ENCODE measurements around the gene DPP3. TPM values are rescaled to one million over a fixed set of nuclear protein-coding genes. Genes with fewer than 3 reads are reported as not detected.

DPP3 gene
- total RNA-seq, 8 experiments from 2014 or later, result 26.3 to 74.9 (median 35.4) TPM

DNA sequence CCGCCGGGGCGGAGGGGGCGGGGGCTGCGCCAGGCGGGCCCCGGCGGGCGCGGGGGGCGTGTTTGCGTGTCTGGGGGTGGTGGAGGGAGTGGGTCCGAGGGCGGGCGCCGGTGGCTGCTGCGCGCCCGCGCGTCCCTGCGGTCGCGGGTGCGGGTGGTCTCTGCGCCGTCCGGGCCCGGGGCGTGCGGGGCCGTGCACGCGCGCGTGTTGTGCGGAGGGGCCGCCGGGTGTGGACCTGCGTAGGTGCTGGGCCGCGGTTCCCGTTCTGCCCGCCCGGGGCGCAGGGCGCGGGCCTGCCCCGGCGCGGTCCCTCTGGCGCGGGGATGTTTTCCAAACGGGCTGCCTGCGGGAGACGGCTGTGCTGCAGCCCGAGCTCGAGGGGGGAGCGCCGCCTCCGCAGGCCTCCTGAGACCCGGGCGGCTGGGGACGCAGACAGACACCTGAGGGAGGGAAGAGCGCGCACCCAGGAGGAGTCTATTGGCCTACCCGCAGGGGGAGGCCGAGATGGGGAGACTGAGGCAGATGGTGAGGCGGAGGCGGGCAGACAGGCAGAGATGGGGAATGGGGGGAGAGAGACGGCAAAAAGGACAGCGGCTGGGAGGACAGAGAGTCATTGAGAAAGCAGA lies 13.1 kb upstream of the DPP3 start:
- 14% methylated on average over 8 of the region's 72 CpGs; no CpG with 5 or more reads in 9 of the 10 experiments for WGBS, 10 experiments
- peak overlapping the region; percentile 75 to 78 for H3K27ac ChIP-seq
- in situ Hi-C loops (cut with MboI; ENCODE audit: low pct_unique_long_range_greater_than_20kb in 2 of 9, low sequenced_read_pairs in 9 of 9, unreplicated experiment in 9 of 9), result no loop called here
- peak; percentile 50 to 68 (median 64) for ATAC-seq (replicated peaks in 6 of 8)
- H3K4me3 ChIP-seq, result peak overlapping the region; percentile 63 to 79 (median 66)
- H3K4me1 ChIP-seq (replicated peaks in 1 of 2), result peaks cover 10 to 17% of the 10 kb centered on the region in 2 donors

DNA sequence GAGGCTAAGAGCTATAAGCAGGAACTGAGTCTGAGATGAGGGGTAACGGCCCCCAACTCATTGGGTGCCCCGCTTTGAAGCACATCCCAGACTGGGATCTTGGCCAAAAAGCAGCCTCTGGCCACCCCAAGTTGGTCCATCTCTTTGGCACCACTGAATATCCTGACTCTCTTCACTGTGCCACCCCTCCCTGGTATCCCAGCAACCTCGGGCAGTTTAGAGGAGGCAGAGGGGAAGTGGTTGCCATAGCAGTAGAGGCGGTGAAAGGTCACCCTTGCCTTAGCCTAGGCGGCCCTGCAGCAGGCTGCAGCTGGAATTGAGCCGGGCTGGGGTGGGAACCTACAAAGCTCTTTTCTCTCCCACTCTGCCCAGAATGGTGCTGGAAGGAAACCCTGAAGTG lies 12.5 kb upstream of the DPP3 start:
- ATAC-seq (replicated peaks in 6 of 8), result peak in 1 of 8 experiments; percentile 3
- Histone ChIP-seq H3K27ac (peak overlapping the region in 1 of 2 donors; percentile 52), H3K4me1 (replicated peaks in 1 of 2) (peaks cover 10 to 17% of the 10 kb centered on the region in 2 donors), H3K4me3 (peak overlapping the region; percentile 63 to 79 (median 66))
- in situ Hi-C loops (cut with MboI; ENCODE audit: low pct_unique_long_range_greater_than_20kb in 2 of 9, low sequenced_read_pairs in 9 of 9, unreplicated experiment in 9 of 9), result no loop called here
- 0 to 45% (median 30%) methylated on average over 1 to 4 of the region's 6 CpGs; no CpG with 5 or more reads in 6 of the 10 experiments for WGBS, 10 experiments

DNA sequence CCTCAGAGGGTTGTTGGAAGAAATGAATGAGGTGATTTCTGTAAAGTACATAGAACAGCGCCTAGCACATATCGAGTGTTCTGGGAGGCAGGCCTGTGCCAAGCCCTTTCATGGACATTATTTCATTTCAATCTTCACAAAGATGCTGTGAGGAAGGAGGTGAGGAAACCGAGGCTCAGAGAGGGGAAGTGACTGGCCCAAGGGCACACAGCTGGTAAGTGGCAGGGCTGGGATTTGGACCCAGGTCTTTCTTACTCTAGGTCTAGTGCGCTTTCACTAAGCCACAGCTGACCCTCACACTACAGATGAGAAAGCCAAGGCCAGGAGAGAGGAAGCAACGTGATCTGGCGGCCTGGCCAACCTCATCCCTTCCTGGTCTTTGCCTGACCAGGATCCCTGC lies 11.5 kb upstream of the DPP3 start:
- Histone ChIP-seq H3K4me1 (replicated peaks in 1 of 2) (peaks cover 10 to 17% of the 10 kb centered on the region in 2 donors), H3K27ac (no peak overlapping the region), H3K4me3 (no peak overlapping the region)
- 79 to 100% (median 100%) methylated on average over 1 to 5 of the region's 6 CpGs; no CpG with 5 or more reads in 1 of the 10 experiments for WGBS, 10 experiments
- in situ Hi-C loops (cut with MboI; ENCODE audit: low pct_unique_long_range_greater_than_20kb in 2 of 9, low sequenced_read_pairs in 9 of 9, unreplicated experiment in 9 of 9), result no loop called here
- no peak for ATAC-seq (replicated peaks in 6 of 8)

DNA sequence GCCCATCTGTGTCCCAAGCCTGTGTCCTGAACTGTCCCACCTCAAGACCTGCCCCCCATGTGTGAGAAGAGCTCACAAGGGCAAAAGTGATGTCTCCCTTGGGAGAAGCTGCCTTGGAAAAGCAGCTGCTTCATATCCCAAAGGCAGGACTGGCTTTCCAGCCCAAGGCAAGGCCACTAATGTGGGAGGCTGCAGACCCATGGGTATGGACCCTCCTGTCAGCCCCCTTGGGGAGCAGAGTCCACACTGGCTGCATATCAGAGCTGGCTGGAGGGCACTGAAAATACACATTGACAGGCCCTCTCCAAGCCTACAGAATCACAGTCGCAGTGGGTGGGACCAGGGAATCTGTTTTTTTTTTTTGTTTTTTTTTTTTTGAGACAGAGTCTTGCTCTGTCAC lies 10.8 kb upstream of the DPP3 start:
- in situ Hi-C loops (cut with MboI; ENCODE audit: low pct_unique_long_range_greater_than_20kb in 2 of 9, low sequenced_read_pairs in 9 of 9, unreplicated experiment in 9 of 9), result no loop called here
- Histone ChIP-seq H3K4me3 (no peak overlapping the region), H3K27ac (no peak overlapping the region), H3K4me1 (replicated peaks in 1 of 2) (peaks cover 10 to 17% of the 10 kb centered on the region in 2 donors)
- 20 to 100% methylated on average over 1 of the region's 1 CpG; no CpG with 5 or more reads in 8 of the 10 experiments for WGBS, 10 experiments
- ATAC-seq (replicated peaks in 6 of 8), result no peak

DNA sequence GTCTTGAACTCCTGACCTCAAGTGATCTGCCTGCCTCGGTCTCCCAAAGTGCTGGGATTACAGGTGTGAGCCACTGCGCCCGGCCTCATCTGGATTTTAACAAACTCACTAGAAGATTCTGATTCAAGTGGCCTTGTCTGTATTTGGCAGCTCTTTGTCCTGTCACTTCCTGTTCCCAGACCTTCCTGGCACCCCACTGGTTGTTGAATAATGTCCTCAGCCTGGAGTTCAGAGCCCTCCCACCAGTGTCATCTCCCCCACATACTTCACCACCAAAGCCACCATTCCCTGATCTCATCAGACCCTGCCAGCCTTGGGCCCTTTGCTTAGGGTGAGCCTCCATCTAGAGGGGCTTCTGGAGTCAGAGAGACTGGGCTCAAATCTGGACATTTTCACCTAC lies 10.2 kb upstream of the DPP3 start:
- in situ Hi-C loops (cut with MboI; ENCODE audit: low pct_unique_long_range_greater_than_20kb in 2 of 9, low sequenced_read_pairs in 9 of 9, unreplicated experiment in 9 of 9), result no loop called here
- Histone ChIP-seq H3K27ac (no peak overlapping the region), H3K4me3 (no peak overlapping the region), H3K4me1 (replicated peaks in 1 of 2) (peaks cover 10 to 17% of the 10 kb centered on the region in 2 donors)
- ATAC-seq (replicated peaks in 6 of 8), result no peak
- 90 to 94% methylated on average over 2 of the region's 3 CpGs; no CpG with 5 or more reads in 8 of the 10 experiments for WGBS, 10 experiments

DNA sequence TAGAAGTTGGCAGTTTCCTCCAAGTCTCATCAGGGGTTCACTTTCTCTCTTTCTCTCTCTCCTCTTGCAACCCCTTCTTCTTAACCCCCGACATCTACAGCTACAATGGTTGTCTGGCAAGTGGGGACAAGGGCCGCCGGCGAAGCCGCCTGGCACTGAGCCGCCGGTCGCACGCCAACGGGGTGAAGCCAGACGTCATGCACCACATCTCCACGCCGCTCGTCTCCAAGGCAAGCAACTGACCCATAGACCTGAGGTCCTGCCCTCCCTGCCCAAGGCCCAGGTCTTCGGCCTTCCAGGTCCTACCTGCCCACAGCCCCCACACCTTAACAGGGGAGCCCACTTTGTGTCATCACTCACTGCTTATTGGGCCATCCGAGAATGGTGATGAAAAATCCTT lies 9.1 kb upstream of the DPP3 start:
- in situ Hi-C loops (cut with MboI; ENCODE audit: low pct_unique_long_range_greater_than_20kb in 2 of 9, low sequenced_read_pairs in 9 of 9, unreplicated experiment in 9 of 9), result no loop called here

DNA sequence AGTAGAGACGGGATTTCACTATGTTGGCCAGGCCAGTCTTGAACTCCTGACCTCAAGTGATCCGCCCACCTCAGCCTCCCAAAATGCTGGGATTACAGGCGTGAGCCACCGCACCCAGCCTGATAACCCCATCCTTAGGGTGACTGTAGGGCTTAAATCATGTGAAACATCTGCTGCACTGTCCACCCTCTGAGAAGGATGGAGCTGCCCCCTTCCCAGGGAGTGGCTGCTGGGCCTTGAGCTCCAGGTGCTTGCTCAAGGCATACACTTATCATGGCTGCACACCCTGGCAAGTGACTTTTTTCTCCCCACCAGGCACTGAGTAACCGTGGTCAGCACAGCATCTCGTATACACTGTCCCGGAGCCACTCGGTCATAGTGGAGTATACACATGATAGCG lies 8.2 kb upstream of the DPP3 start:
- 73 to 100% (median 100%) methylated on average over 1 to 2 of the region's 9 CpGs; no CpG with 5 or more reads in 6 of the 10 experiments for WGBS, 10 experiments
- H3K4me3 ChIP-seq, result no peak overlapping the region
- no peak overlapping the region for H3K27ac ChIP-seq
- peaks cover 10 to 17% of the 10 kb centered on the region in 2 donors for H3K4me1 ChIP-seq (replicated peaks in 1 of 2)
- ATAC-seq (replicated peaks in 6 of 8), result no peak
- in situ Hi-C loops (cut with MboI; ENCODE audit: low pct_unique_long_range_greater_than_20kb in 2 of 9, low sequenced_read_pairs in 9 of 9, unreplicated experiment in 9 of 9), result no loop called here

More for the DNA sequence above, 9.1 kb upstream of the DPP3 start:
- WGBS, 10 experiments, result 40 to 100% (median 95%) methylated on average over 1 to 8 of the region's 16 CpGs; no CpG with 5 or more reads in 5 of the 10 experiments
- Histone ChIP-seq H3K27ac (no peak overlapping the region), H3K4me1 (replicated peaks in 1 of 2) (peaks cover 10 to 17% of the 10 kb centered on the region in 2 donors), H3K4me3 (no peak overlapping the region)
- ATAC-seq (replicated peaks in 6 of 8), result no peak

DNA sequence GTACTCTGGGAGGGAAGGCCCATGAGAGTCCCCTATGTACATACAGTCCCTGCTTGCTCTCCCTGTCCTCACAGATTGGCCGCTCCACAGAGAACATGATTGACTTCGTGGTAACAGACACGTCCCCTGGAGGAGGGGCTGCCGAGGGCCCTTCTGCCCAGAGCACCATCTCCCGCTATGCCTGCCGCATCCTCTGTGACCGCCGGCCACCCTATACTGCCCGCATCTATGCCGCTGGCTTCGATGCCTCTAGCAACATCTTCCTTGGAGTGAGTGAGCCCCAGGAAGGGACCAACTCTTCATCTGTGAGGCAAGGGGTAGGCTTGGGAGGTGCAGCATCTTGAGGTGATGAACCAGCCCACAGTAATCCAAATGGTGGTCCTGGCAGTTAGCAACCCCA lies 7.1 kb upstream of the DPP3 start:
- ATAC-seq (replicated peaks in 6 of 8), result no peak
- 90 to 100% (median 100%) methylated on average over 1 to 5 of the region's 11 CpGs; no CpG with 5 or more reads in 6 of the 10 experiments for WGBS, 10 experiments
- Histone ChIP-seq H3K4me3 (no peak overlapping the region), H3K4me1 (replicated peaks in 1 of 2) (peaks cover 2 to 11% of the 10 kb centered on the region in 2 donors), H3K27ac (no peak overlapping the region)
- in situ Hi-C loops (cut with MboI; ENCODE audit: low pct_unique_long_range_greater_than_20kb in 2 of 9, low sequenced_read_pairs in 9 of 9, unreplicated experiment in 9 of 9), result no loop called here

DNA sequence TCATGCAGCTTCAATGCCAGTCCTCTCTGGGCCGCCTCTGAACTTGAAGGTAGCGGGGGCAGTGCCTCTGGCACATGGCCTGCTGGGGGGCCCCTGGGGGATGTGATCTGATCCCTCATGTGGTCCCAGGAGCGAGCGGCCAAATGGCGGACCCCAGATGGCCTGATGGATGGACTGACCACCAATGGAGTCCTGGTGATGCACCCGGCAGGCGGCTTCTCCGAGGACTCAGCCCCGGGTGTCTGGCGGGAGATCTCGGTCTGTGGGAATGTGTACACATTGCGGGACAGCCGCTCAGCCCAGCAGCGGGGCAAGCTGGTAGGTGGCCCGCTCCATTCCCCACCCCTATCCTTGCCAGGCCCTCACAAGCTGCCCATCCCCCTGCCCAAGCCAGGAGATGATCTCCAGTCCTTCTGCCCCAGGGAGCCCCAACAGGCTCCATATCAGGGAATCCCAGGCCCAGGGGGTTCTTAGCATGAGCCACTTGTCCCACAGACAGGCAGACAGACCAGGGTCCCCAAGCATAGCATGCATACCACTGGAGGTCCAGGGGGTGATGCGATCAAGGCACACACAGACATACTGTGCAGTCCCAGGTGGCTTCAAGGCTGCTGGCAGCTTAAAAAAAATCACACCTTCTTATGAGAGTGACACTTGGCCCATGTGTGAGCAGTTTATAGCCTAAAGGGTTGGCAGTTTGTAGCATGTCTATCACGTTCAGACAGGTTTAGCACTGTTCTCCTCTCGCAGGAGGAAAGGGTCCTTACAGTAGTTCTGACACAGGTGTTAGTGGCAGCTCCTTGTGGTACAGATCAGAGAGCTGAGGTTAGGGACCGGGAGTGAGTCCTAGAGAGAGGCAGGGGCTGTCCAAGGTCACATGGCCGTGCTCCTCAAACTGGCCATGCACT lies 6.4 kb upstream of the DPP3 start:
- Histone ChIP-seq H3K4me1 (replicated peaks in 1 of 2) (peaks cover 0 to 4% of the 10 kb centered on the region in 2 donors), H3K27ac (no peak overlapping the region), H3K4me3 (no peak overlapping the region)
- 44 to 100% (median 100%) methylated on average over 1 to 2 of the region's 20 CpGs; no CpG with 5 or more reads in 7 of the 10 experiments for WGBS, 10 experiments
- in situ Hi-C loops (cut with MboI; ENCODE audit: low pct_unique_long_range_greater_than_20kb in 2 of 9, low sequenced_read_pairs in 9 of 9, unreplicated experiment in 9 of 9), result no loop called here
- ATAC-seq (replicated peaks in 6 of 8), result no peak

DNA sequence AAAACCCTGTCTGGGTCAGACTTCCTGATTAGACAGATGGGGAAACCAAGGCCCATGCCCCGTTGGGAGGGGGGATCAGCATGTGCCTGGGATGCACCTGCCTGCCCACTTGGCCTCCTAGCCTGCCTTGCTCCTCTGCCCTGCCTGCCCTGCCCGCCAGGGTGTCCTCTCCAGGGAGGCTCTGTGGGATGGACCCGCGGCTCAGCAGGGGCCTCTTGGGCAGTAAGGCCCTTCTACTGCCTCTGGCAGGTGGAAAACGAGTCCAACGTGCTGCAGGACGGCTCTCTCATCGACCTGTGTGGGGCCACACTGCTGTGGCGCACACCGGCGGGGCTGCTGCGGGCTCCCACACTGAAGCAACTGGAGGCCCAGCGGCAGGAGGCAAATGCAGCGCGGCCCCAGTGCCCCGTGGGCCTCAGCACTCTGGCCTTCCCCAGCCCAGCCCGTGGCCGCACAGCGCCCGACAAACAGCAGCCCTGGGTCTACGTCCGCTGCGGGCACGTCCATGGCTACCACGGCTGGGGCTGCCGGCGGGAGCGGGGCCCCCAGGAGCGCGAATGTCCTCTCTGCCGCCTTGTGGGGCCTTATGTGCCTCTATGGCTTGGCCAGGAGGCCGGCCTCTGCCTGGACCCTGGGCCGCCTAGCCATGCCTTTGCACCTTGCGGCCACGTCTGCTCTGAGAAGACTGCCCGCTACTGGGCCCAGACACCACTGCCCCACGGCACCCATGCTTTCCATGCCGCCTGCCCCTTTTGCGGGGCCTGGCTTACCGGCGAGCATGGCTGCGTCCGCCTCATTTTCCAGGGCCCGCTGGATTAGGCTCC lies 4.7 kb upstream of the DPP3 start:
- no peak overlapping the region for H3K4me3 ChIP-seq
- no peak for ATAC-seq (replicated peaks in 6 of 8)
- in situ Hi-C loops (cut with MboI; ENCODE audit: low pct_unique_long_range_greater_than_20kb in 2 of 9, low sequenced_read_pairs in 9 of 9, unreplicated experiment in 9 of 9), result no loop called here
- H3K27ac ChIP-seq, result no peak overlapping the region
- no peaks in the 10 kb centered on the region for H3K4me1 ChIP-seq (replicated peaks in 1 of 2)
- 50 to 100% (median 80%) methylated on average over 1 to 12 of the region's 44 CpGs; no CpG with 5 or more reads in 5 of the 10 experiments for WGBS, 10 experiments

DNA sequence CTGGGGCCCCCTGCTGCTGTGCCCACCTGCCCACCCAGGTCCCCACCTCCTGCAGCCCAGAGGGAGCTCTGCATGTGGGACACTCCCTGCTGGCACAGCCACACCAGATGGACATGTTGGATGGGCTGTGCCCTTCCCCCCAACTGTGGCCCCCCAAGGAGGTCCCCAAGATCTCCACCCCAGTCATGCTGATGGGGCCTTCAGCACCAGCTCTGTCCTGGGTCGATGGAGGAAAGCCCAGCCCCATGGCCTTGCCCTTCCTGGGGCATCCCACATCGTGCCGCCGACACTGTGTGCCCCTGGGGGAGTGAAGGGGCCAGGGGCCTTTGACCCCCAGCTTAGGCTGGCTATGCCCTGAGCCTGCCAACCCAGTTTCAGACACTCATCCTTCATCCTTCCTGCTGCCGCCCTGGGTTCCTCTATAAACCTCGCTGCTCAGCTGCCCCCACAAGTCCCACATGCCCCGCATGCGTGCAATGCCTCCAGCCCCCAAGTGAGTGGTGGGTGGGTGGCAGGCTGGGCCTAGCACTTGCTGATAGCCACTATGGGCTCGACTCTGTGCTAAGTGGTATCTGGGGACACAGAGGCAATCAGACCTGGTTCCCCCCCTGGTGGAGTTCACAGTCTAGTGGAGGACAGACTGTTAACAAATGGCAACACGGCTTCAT lies 3.9 kb upstream of the DPP3 start:
- H3K4me3 ChIP-seq, result no peak overlapping the region
- H3K4me1 ChIP-seq (replicated peaks in 1 of 2), result no peaks in the 10 kb centered on the region
- 88 to 100% (median 93%) methylated on average over 1 to 3 of the region's 10 CpGs; no CpG with 5 or more reads in 7 of the 10 experiments for WGBS, 10 experiments
- in situ Hi-C loops (cut with MboI; ENCODE audit: low pct_unique_long_range_greater_than_20kb in 2 of 9, low sequenced_read_pairs in 9 of 9, unreplicated experiment in 9 of 9), result no loop called here
- H3K27ac ChIP-seq, result no peak overlapping the region
- no peak for ATAC-seq (replicated peaks in 6 of 8)

DNA sequence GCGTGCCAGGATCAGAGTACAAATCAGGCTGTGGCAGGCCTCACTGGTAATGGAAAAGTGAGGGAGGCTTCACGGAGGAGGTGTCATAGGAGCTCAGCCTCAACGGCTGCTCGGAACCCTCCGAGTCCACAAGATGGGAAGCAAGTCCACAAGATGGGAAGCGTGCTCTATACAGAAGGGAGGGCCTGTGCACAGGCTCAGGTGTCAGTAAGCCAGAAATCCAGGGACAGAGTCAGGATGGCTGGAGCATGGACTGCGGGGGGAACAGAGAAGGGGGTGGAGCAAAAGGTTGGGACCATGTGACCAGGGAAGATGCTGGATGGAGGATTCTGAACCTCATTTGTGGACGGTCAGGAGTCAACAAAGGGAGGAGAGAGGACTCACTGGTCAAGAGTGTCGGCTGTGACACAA lies 3.4 kb upstream of the DPP3 start:
- ATAC-seq (replicated peaks in 6 of 8), result no peak
- in situ Hi-C loops (cut with MboI; ENCODE audit: low pct_unique_long_range_greater_than_20kb in 2 of 9, low sequenced_read_pairs in 9 of 9, unreplicated experiment in 9 of 9), result no loop called here
- Histone ChIP-seq H3K27ac (no peak overlapping the region), H3K4me1 (replicated peaks in 1 of 2) (no peaks in the 10 kb centered on the region), H3K4me3 (no peak overlapping the region)
- 39 to 75% (median 50%) methylated on average over 2 to 5 of the region's 9 CpGs; no CpG with 5 or more reads in 4 of the 10 experiments for WGBS, 10 experiments

Measured in motor neuron (in vitro differentiated cells).